Measurements from ENCODE around the gene MAP2K6. TPM values are rescaled to one million over a fixed set of nuclear protein-coding genes. Genes with fewer than 3 reads are reported as not detected.

Gene MAP2K6
- total and polyA plus RNA-seq, 2 donors (not counting 3 experiments of a cell fraction or from before 2014, with no cell fraction given) = 5.9 to 13.9 TPM

DNA sequence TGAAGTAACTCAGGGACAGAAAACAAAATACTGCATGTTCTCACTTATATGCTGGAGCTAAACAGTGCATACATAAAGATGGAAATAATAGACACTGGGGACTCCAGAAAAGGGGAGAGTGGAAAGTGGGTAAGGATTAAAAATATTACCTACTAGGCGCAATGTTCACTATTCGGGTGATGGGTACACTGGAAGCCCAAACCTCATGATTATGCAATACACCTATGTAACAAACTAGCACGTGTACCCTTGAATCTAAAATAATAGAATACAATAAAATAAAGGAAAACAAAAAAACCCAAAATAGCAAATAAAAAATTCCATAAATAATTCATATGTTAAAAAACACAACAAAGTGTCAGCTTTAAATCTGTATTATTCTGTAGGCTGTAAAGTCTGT lies 56.9 kb downstream of the MAP2K6 start:
- POLR2A ChIA-PET = interaction anchor here (0.6 kb wide), 1 partner anchor 12 kb away, joined by 3 read pairs; no protein-coding TSS in a partner anchor
- FAIRE-seq = no peak

GRCh38 chr17:69473841-69474831 lies 59.6 kb downstream of the MAP2K6 start:
- no TSS peak for BruUV-seq (replicated peaks)

More for the DNA sequence above, 56.9 kb downstream of the MAP2K6 start:
- Histone ChIP-seq H3K27ac (ENCODE audit: insufficient read depth, low read depth, low read length) (no peak overlapping the region), H3K9me3 (replicated peaks; ENCODE audit: control insufficient read depth, insufficient read depth, low read length) (no peaks in the 10 kb centered on the region), H2AFZ (ENCODE audit: low read depth, low read length) (no peak overlapping the region), H3K79me2 (ENCODE audit: control insufficient read depth, insufficient read depth, low read length) (no peaks in the 10 kb centered on the region), H4K20me1 (replicated peaks; ENCODE audit: control insufficient read depth, extremely low read depth, insufficient read depth, low read length) (no peaks in the 10 kb centered on the region), H3K9me1 (replicated peaks; ENCODE audit: control insufficient read depth, extremely low read depth, insufficient read depth, low read length) (no peaks in the 10 kb centered on the region), H3K9ac (replicated peaks; ENCODE audit: extremely low read depth, insufficient read depth, low read length) (no peak overlapping the region), H3K36me3 (ENCODE audit: control insufficient read depth in 2 of 2, extremely low read depth in 1 of 2, insufficient read depth in 2 of 2, low read length in 2 of 2) (no peaks in the 10 kb centered on the region), H3K4me1 (ENCODE audit: control insufficient read depth, extremely low read depth, insufficient read depth, low read length) (peaks cover 18% of the 10 kb centered on the region), H3K27me3 (ENCODE audit: control insufficient read depth in 2 of 2, insufficient read depth in 2 of 2, low read length in 2 of 2) (no peaks in the 10 kb centered on the region), H3K4me2 (ENCODE audit: insufficient read depth, low read length) (no peak overlapping the region), H3K4me3 (replicated peaks in 1 of 3; ENCODE audit: insufficient read depth in 1 of 3, low read depth in 1 of 3, low read length in 3 of 3) (no peak overlapping the region)
- BruUV-seq (replicated peaks) = no TSS peak
- TF ChIP-seq, protein P1, sequence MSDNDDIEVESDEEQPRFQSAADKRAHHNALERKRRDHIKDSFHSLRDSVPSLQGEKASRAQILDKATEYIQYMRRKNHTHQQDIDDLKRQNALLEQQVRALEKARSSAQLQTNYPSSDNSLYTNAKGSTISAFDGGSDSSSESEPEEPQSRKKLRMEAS (IDR thresholded peaks at IDR 0.05; ENCODE audit: insufficient read depth, insufficient read length) = no peak
- TF ChIP-seq FOS (IDR thresholded peaks at IDR 0.05; ENCODE audit: borderline replicate concordance, insufficient read depth, low read length) = no peak
- DNase-seq (ENCODE audit: low read depth, low spot score) = no peak
- intact Hi-C loops (cut with micrococcal nuclease) = no loop called here
- dilution Hi-C loops (cut with MboI; ENCODE audit: extremely low pct_ligation_motif_present, low sequenced_read_pairs) = no loop called here
- CTCF ChIA-PET = interaction anchor here (0.6 kb wide), 1 partner anchor 31 kb away, joined by 4 read pairs; no protein-coding TSS in a partner anchor

More at GRCh38 chr17:69473841-69474831, 59.6 kb downstream of the MAP2K6 start:
- ChIA-PET CTCF (interaction anchor here (0.7 to 0.8 kb wide), 2 partner anchors 23 to 79 kb away, joined by 3 to 4 read pairs; no protein-coding TSS in a partner anchor), POLR2A (no interaction called here)
- H4K20me1 ChIP-seq (replicated peaks; ENCODE audit: control insufficient read depth, extremely low read depth, insufficient read depth, low read length) = no peaks in the 10 kb centered on the region
- no peak for FAIRE-seq
- H3K9me1 ChIP-seq (replicated peaks; ENCODE audit: control insufficient read depth, extremely low read depth, insufficient read depth, low read length) = no peaks in the 10 kb centered on the region
- TF ChIP-seq GATA2 (IDR thresholded peaks at IDR 0.05; ENCODE audit: insufficient read depth, insufficient read length, low read depth, low read length) (no peak), EZH2 (IDR thresholded peaks at IDR 0.05; ENCODE audit: borderline replicate concordance, low read depth, low read length, severe bottlenecking) (no peak)
- H3K27ac ChIP-seq (ENCODE audit: insufficient read depth, low read depth, low read length) = no peak overlapping the region
- dilution Hi-C loops (cut with MboI; ENCODE audit: extremely low pct_ligation_motif_present, low sequenced_read_pairs) = no loop called here
- H3K4me2 ChIP-seq (ENCODE audit: insufficient read depth, low read length) = no peak overlapping the region
- H3K4me3 ChIP-seq (replicated peaks in 1 of 3; ENCODE audit: insufficient read depth in 1 of 3, low read depth in 1 of 3, low read length in 3 of 3) = no peak overlapping the region
- H3K9me3 ChIP-seq (replicated peaks; ENCODE audit: control insufficient read depth, insufficient read depth, low read length) = no peaks in the 10 kb centered on the region
- H3K79me2 ChIP-seq (ENCODE audit: control insufficient read depth, insufficient read depth, low read length) = no peaks in the 10 kb centered on the region
- H3K4me1 ChIP-seq (ENCODE audit: control insufficient read depth, extremely low read depth, insufficient read depth, low read length) = peaks cover 7% of the 10 kb centered on the region
- no peaks in the 10 kb centered on the region for H3K36me3 ChIP-seq (ENCODE audit: control insufficient read depth in 2 of 2, extremely low read depth in 1 of 2, insufficient read depth in 2 of 2, low read length in 2 of 2)
- intact Hi-C loops (cut with micrococcal nuclease) = no loop called here
- H2AFZ ChIP-seq (ENCODE audit: low read depth, low read length) = no peak overlapping the region
- no peak for DNase-seq (ENCODE audit: low read depth, low spot score)
- H3K9ac ChIP-seq (replicated peaks; ENCODE audit: extremely low read depth, insufficient read depth, low read length) = no peak overlapping the region
- H3K27me3 ChIP-seq (ENCODE audit: control insufficient read depth in 2 of 2, insufficient read depth in 2 of 2, low read length in 2 of 2) = no peaks in the 10 kb centered on the region

Data from endothelial cell of umbilical vein (primary cell).